HepG2 (cell line): Measurements from ENCODE around the gene ZDHHC14. TPM values are rescaled to one million over a fixed set of nuclear protein-coding genes. Genes with fewer than 3 reads are reported as not detected.

Experiments used
- ARNT2 ChIP-seq: sonication (generic); formaldehyde crosslinking; IDR thresholded peaks from 2 replicates; pipeline ENCODE4 v1.8.0; 2022; ENCODE audit warnings: mild to moderate bottlenecking, low read depth, missing genetic modification reagents, moderate library complexity
- EP300 ChIP-seq, 3 experiments: sonication (generic) in 1 of 3; formaldehyde crosslinking in 1 of 3; IDR thresholded peaks; 2 replicates each; pipeline versions ENCODE4 v1.5.1 to v1.6.1; 2011 to 2020; ENCODE audit warnings: low read depth in 2 of 3, low read length in 2 of 3, borderline replicate concordance in 1 of 3, improper control_type of control experiment in 1 of 3, mild to moderate bottlenecking in 1 of 3, missing genetic modification reagents in 1 of 3, moderate library complexity in 1 of 3
- HNRNPLL ChIP-seq: fragments of 200-400 bp; formaldehyde crosslinking; IDR thresholded peaks from 2 replicates; pipeline ENCODE4 v1.6.1; 2017; ENCODE audit warnings: mild to moderate bottlenecking, low read depth, low read length; ENCODE audit not compliant: poor library complexity, severe bottlenecking
- HOXA5 ChIP-seq: sonication (generic); formaldehyde crosslinking; IDR thresholded peaks from 2 replicates; pipeline ENCODE4 v1.4.0; 2020; ENCODE audit warnings: missing genetic modification reagents
- JUN ChIP-seq: sonication (generic); formaldehyde crosslinking; IDR thresholded peaks from 2 replicates; pipeline ENCODE4 v1.4.0; 2020; ENCODE audit warnings: mild to moderate bottlenecking, missing genetic modification reagents
- NFE2 ChIP-seq: sonication (generic); formaldehyde crosslinking; IDR thresholded peaks from 2 replicates; pipeline ENCODE4 v1.4.0; 2020; ENCODE audit warnings: missing genetic modification reagents
- PRMT3 ChIP-seq: sonication (generic); formaldehyde crosslinking; IDR thresholded peaks from 2 replicates; pipeline ENCODE4 v1.8.1; 2022; ENCODE audit warnings: low read depth, mild to moderate bottlenecking, moderate library complexity, missing genetic modification reagents, borderline replicate concordance
- ZBTB33 ChIP-seq: sonication (generic); formaldehyde crosslinking; IDR thresholded peaks from 2 replicates; pipeline ENCODE4 v1.4.0; 2020; ENCODE audit warnings: missing genetic modification reagents
- ZNF24 ChIP-seq: fragments of 450-650 bp; IDR thresholded peaks from 2 replicates; pipeline ENCODE4 v1.6.1; 2017; ENCODE audit warnings: antibody characterized with exemption, mild to moderate bottlenecking
- ZNF275 ChIP-seq: sonication (generic); formaldehyde crosslinking; IDR thresholded peaks from 2 replicates; pipeline ENCODE4 v1.8.0; 2022; ENCODE audit warnings: missing genetic modification reagents, mild to moderate bottlenecking, inconsistent platforms, borderline replicate concordance
- ZNF687 ChIP-seq: sonication (generic); formaldehyde crosslinking; IDR thresholded peaks from 2 replicates; pipeline ENCODE4 v1.5.1; 2020; ENCODE audit warnings: mild to moderate bottlenecking, missing genetic modification reagents, moderate library complexity
- polyA plus RNA-seq, 8 experiments: library from polyadenylated mRNA; depleted of rRNA in 3 of 8; stranded (reverse) in 7 of 8; unstranded in 1 of 8; fragments of >200 nt; fragmentation: Illumina TruSeq in 4 of 8; extraction: Trizol in 4 of 8; gene quantifications; 2 replicates each; pipeline versions ENCODE4 v1.2.1 to v1.2.3, GENCODE V29; 2011 to 2016; ENCODE audit warnings: low read depth in 4 of 8, missing spikeins in 1 of 8, mixed read lengths in 1 of 8; ENCODE audit not compliant: insufficient read depth in 1 of 8
- total RNA-seq, 5 experiments: library from RNA; depleted of rRNA; stranded (reverse); fragments of >200 nt; fragmentation: Illumina TruSeq; extraction: Trizol; gene quantifications; 2 replicates each; pipeline ENCODE4 v1.2.3, GENCODE V29; 2016; ENCODE audit warnings: low read depth in 1 of 5

The ZDHHC14 gene
- total and polyA plus RNA-seq, 2 of the 13 experiments (the other 11 are each of a cell fraction or from before 2014, with no cell fraction given) = 3.7 to 9.5 TPM

- TF ChIP-seq ZNF275 (CRISPR knock-in tag) (no peak), ZNF24 (0 out of 2 replicates have a peak, but pooled peaks have one; percentile 16), ZBTB33 (peak; percentile 31; the same call in 1 of the 2 replicates), EP300 (IDR thresholded peaks at IDR 0.05; ENCODE audit: low read depth in 2 of 2, low read length in 2 of 2) (no peak; a peak in 1 of 4 replicates), EP300 (CRISPR knock-in tag; IDR thresholded peaks at IDR 0.05; ENCODE audit: borderline replicate concordance) (no peak), HOXA5 (0 out of 2 replicates have a peak, but pooled peaks have one; percentile 38), PRMT3 (CRISPR knock-in tag) (no peak), ARNT2 (CRISPR knock-in tag) (no peak), NFE2 (no peak), ZNF687 (CRISPR knock-in tag) (no peak), JUN (CRISPR knock-in tag) (no peak), HNRNPLL (no peak)
Observed at GRCh38 chr6:157667211-157668008, 286.4 kb downstream of the ZDHHC14 start (continued).
